ENCODE data around the gene EIF4G1. TPM values are rescaled to one million over a fixed set of nuclear protein-coding genes. Genes with fewer than 3 reads are reported as not detected.

Gene EIF4G1
- polyA plus RNA-seq, 3 donors: 13.9 to 119 (median 24.2) TPM

DNA sequence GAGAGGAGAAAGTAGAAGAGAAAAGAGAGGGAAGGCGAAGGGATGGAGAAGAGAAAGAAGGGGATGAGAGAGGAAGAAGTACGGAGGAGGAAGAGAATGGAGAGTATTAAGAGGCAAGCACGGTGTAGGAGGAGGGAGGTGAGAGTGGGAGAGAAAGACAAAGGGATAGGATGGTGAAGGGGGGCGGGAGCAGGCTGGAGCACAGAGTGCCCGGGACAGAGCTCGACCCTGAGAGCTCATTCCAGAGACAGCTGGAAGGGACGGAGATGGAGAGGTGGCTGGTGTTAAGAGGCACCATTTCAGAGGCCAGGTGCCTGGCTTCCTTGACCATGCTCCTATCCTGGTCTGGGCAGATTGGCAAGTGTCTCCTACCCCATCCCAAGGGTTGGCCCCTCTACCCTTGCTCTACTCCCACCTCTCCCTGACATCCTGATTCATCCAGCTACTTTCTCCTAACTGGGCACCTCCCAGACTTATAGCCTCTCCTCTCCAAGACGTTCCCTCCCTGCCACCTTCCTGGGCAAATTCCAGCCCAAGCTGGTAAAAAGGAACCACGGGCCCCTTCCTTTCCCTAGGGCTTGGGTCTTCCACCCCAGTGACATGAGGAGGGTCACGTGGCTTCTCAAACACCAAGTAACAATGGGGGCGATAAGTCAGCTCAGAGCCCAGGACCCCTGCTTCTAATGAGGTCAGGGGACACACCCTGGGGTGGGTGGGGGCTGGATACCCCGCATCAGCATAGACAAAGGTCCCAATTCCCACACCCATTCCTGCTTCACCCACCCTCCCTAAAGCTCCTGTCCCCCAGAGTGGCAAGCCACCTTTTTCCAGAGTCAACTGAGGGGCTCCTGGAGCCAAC lies 45.9 kb downstream of the EIF4G1 start:
- Histone ChIP-seq H4K20me1 (ENCODE audit: insufficient read depth, low read length) (no peaks in the 10 kb centered on the region), H3K79me2 (ENCODE audit: insufficient read depth, low read length) (peaks cover 18% of the 10 kb centered on the region), H2AFZ (ENCODE audit: insufficient read depth, low read depth, low read length, poor library complexity, severe bottlenecking) (peak overlapping the region; percentile 93), H3K4me3 (replicated peaks in 1 of 3; ENCODE audit: low read depth in 2 of 3, low read length in 3 of 3) (peak overlapping the region in 1 of 3 experiments; percentile 91), H3K9me3 (replicated peaks in 1 of 2; ENCODE audit: control insufficient read depth in 1 of 2, insufficient read depth in 1 of 2, low read length in 2 of 2) (no peaks in the 10 kb centered on the region), H3K36me3 (replicated peaks in 1 of 2; ENCODE audit: control insufficient read depth in 1 of 2, insufficient read depth in 2 of 2, low read length in 2 of 2) (peaks cover 3 to 7% of the 10 kb centered on the region in 2 donors), H3K4me1 (ENCODE audit: control insufficient read depth in 1 of 2, insufficient read depth in 2 of 2, low read length in 2 of 2) (peaks cover 21 to 37% of the 10 kb centered on the region in 2 donors), H3K27me3 (ENCODE audit: control insufficient read depth in 2 of 2, insufficient read depth in 2 of 2, low read length in 2 of 2) (peaks cover 0 to 12% of the 10 kb centered on the region in 2 donors), H3K27ac (ENCODE audit: low read depth in 1 of 2, low read length in 2 of 2) (no peak overlapping the region), H3K4me2 (replicated peaks; ENCODE audit: extremely low read depth, low read length, poor library complexity, severe bottlenecking) (peak overlapping the region; percentile 96), H3K9ac (ENCODE audit: insufficient read depth, low read length, poor library complexity, severe bottlenecking) (no peak overlapping the region)
- H3K4me1 Mint-ChIP-seq: peaks cover 24% of the 10 kb centered on the region
- no peak for DNase-seq
- H3K9me3 Mint-ChIP-seq: peaks cover 0 to 2% (median 0%) of the 10 kb centered on the region in 7 donors
- intact Hi-C loops (cut with micrococcal nuclease): no loop called here
- peaks cover 14 to 15% (median 14%) of the 10 kb centered on the region in 3 donors for H3K27me3 Mint-ChIP-seq (ENCODE audit: low read depth in 3 of 3)
- WGBS (ENCODE audit: insufficient coverage): 86% methylated on average over 9 of the region's 12 CpGs
- H3K36me3 Mint-ChIP-seq: peaks cover 6 to 8% of the 10 kb centered on the region in 2 donors
- H3K27ac Mint-ChIP-seq: no peak overlapping the region
- H3K4me3 Mint-ChIP-seq: peak overlapping the region; percentile 72 to 87
- TF ChIP-seq, protein P1, sequence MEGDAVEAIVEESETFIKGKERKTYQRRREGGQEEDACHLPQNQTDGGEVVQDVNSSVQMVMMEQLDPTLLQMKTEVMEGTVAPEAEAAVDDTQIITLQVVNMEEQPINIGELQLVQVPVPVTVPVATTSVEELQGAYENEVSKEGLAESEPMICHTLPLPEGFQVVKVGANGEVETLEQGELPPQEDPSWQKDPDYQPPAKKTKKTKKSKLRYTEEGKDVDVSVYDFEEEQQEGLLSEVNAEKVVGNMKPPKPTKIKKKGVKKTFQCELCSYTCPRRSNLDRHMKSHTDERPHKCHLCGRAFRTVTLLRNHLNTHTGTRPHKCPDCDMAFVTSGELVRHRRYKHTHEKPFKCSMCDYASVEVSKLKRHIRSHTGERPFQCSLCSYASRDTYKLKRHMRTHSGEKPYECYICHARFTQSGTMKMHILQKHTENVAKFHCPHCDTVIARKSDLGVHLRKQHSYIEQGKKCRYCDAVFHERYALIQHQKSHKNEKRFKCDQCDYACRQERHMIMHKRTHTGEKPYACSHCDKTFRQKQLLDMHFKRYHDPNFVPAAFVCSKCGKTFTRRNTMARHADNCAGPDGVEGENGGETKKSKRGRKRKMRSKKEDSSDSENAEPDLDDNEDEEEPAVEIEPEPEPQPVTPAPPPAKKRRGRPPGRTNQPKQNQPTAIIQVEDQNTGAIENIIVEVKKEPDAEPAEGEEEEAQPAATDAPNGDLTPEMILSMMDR (IDR thresholded peaks at IDR 0.05): no peak

GRCh38 chr3:184360929-184361531 lies 46.6 kb downstream of the EIF4G1 start:
- Mint-ChIP-seq H3K4me3 (peak overlapping the region; percentile 72 to 87), H3K27me3 (ENCODE audit: low read depth in 3 of 3) (peaks cover 12 to 15% (median 14%) of the 10 kb centered on the region in 3 donors), H3K36me3 (peaks cover 9 to 11% of the 10 kb centered on the region in 2 donors), H3K4me1 (peaks cover 24% of the 10 kb centered on the region), H3K27ac (no peak overlapping the region), H3K9me3 (peaks cover 0 to 2% (median 0%) of the 10 kb centered on the region in 7 donors)
- intact Hi-C loops (cut with micrococcal nuclease): no loop called here
- peak overlapping the region; percentile 51 to 91 (median 57) for H3K4me3 ChIP-seq (replicated peaks in 1 of 3; ENCODE audit: low read depth in 2 of 3, low read length in 3 of 3)
- H3K9ac ChIP-seq (ENCODE audit: insufficient read depth, low read length, poor library complexity, severe bottlenecking): peak overlapping the region; percentile 77
- H2AFZ ChIP-seq (ENCODE audit: insufficient read depth, low read depth, low read length, poor library complexity, severe bottlenecking): peak overlapping the region; percentile 93
- H3K27me3 ChIP-seq (ENCODE audit: control insufficient read depth in 2 of 2, insufficient read depth in 2 of 2, low read length in 2 of 2): peaks cover 0 to 12% of the 10 kb centered on the region in 2 donors
- peaks cover 21 to 37% of the 10 kb centered on the region in 2 donors for H3K4me1 ChIP-seq (ENCODE audit: control insufficient read depth in 1 of 2, insufficient read depth in 2 of 2, low read length in 2 of 2)
- H3K36me3 ChIP-seq (replicated peaks in 1 of 2; ENCODE audit: control insufficient read depth in 1 of 2, insufficient read depth in 2 of 2, low read length in 2 of 2): peaks cover 3 to 13% of the 10 kb centered on the region in 2 donors
- H3K4me2 ChIP-seq (replicated peaks; ENCODE audit: extremely low read depth, low read length, poor library complexity, severe bottlenecking): peak overlapping the region; percentile 96
- TF ChIP-seq, protein P1 (IDR thresholded peaks at IDR 0.05): no peak
- peaks cover 18% of the 10 kb centered on the region for H3K79me2 ChIP-seq (ENCODE audit: insufficient read depth, low read length)
- DNase-seq: no peak
- no peak overlapping the region for H3K27ac ChIP-seq (ENCODE audit: low read depth in 1 of 2, low read length in 2 of 2)
- no peaks in the 10 kb centered on the region for H4K20me1 ChIP-seq (ENCODE audit: insufficient read depth, low read length)
- H3K9me3 ChIP-seq (replicated peaks in 1 of 2; ENCODE audit: control insufficient read depth in 1 of 2, insufficient read depth in 1 of 2, low read length in 2 of 2): no peaks in the 10 kb centered on the region
- 14% methylated on average over 24 of the region's 24 CpGs for WGBS (ENCODE audit: insufficient coverage)

Measured in CD14-positive monocyte (primary cell).